K562 (cell line): ENCODE results near the gene HK1. TPM values are rescaled to one million over a fixed set of nuclear protein-coding genes. Genes with fewer than 3 reads are reported as not detected.

Experiments
- CEBPB ChIP-seq: fragments of 450-650 bp; IDR thresholded peaks from 2 replicates; pipeline ENCODE4 v1.6.1; 2016; ENCODE audit warnings: missing genetic modification characterization, missing compliant biosample characterization
- FIP1L1 ChIP-seq: fragments of 200-400 bp; formaldehyde crosslinking; IDR thresholded peaks from 2 replicates; pipeline ENCODE4 v1.6.1; 2018; ENCODE audit warnings: mild to moderate bottlenecking, low read depth, low read length; ENCODE audit not compliant: poor library complexity, severe bottlenecking
- LCOR ChIP-seq: sonication (generic); formaldehyde crosslinking; IDR thresholded peaks from 2 replicates; pipeline ENCODE4 v1.8.0; 2022; ENCODE audit warnings: mild to moderate bottlenecking, missing genetic modification reagents
- LEF1 ChIP-seq: fragments of 450-650 bp; IDR thresholded peaks from 2 replicates; pipeline ENCODE4 v1.6.1; 2016; ENCODE audit warnings: mild to moderate bottlenecking
- TSC22D4 ChIP-seq: fragments of 450-650 bp; IDR thresholded peaks from 2 replicates; pipeline ENCODE4 v1.6.1; 2016; ENCODE audit warnings: missing genetic modification characterization, missing biosample characterization, control low read depth
- polyA plus RNA-seq, 8 experiments: library from polyadenylated mRNA; depleted of rRNA in 4 of 8; stranded (reverse) in 5 of 8; unstranded in 3 of 8; fragments of >200 nt; fragmentation: Nextera tagmentation in 2 of 8; fragmentation: Illumina TruSeq in 1 of 8; extraction: Ambion mirVana in 2 of 8; extraction: Trizol in 1 of 8; gene quantifications; 2 replicates each; pipeline versions ENCODE4 v1.2.1 to v1.2.3, GENCODE V29; 2011 to 2014; ENCODE audit warnings: inconsistent platforms in 1 of 8, missing spikeins in 1 of 8
- total RNA-seq, 7 experiments: library from RNA; depleted of rRNA in 6 of 7; stranded (reverse); fragments of >200 nt in 6 of 7; fragmentation: Illumina TruSeq in 2 of 7; extraction: Trizol in 2 of 7; gene quantifications; 2 replicates each; pipeline versions ENCODE4 v1.2.1 to v1.2.3, GENCODE V29; 2011 to 2021; ENCODE audit warnings: low replicate concordance in 1 of 7
- TF ChIP-seq, protein P1 (sequence below), 2 experiments: fragments of 450-650 bp in 1 of 2; IDR thresholded peaks; 2 replicates each; pipeline ENCODE4 v1.6.1; 2011 to 2017; ENCODE audit warnings: low read depth in 2 of 2, antibody characterized with exemption in 1 of 2, borderline replicate concordance in 1 of 2, low read length in 1 of 2, mild to moderate bottlenecking in 1 of 2, mixed read lengths in 1 of 2; ENCODE audit not compliant: control insufficient read depth in 1 of 2
- TF ChIP-seq, protein P2 (sequence below): fragments of 450-650 bp; IDR thresholded peaks from 2 replicates; pipeline ENCODE4 v1.7.1; 2018; ENCODE audit warnings: mild to moderate bottlenecking, low read depth; ENCODE audit not compliant: partially characterized antibody
- TF ChIP-seq, protein P3 (sequence below): sonication (generic); formaldehyde crosslinking; IDR thresholded peaks from 2 replicates; pipeline ENCODE4 v1.8.0; 2023; ENCODE audit warnings: mild to moderate bottlenecking, missing genetic modification reagents
- TF ChIP-seq, protein P4 (sequence below): fragments of 250-450 bp; sonication (Bioruptor Pico); IDR thresholded peaks from 2 replicates; pipeline ENCODE4 v1.4.0; 2020
- TF ChIP-seq, protein P5 (sequence below): fragments of 250-450 bp; sonication (Bioruptor Pico); IDR thresholded peaks from 2 replicates; pipeline ENCODE4 v1.5.0; 2020; ENCODE audit warnings: mild to moderate bottlenecking

Gene HK1
- total and polyA plus RNA-seq, 9 of the 15 experiments (the other 6 are each of a cell fraction or from before 2014, with no cell fraction given), result 29.2 to 444 (median 193) TPM

DNA sequence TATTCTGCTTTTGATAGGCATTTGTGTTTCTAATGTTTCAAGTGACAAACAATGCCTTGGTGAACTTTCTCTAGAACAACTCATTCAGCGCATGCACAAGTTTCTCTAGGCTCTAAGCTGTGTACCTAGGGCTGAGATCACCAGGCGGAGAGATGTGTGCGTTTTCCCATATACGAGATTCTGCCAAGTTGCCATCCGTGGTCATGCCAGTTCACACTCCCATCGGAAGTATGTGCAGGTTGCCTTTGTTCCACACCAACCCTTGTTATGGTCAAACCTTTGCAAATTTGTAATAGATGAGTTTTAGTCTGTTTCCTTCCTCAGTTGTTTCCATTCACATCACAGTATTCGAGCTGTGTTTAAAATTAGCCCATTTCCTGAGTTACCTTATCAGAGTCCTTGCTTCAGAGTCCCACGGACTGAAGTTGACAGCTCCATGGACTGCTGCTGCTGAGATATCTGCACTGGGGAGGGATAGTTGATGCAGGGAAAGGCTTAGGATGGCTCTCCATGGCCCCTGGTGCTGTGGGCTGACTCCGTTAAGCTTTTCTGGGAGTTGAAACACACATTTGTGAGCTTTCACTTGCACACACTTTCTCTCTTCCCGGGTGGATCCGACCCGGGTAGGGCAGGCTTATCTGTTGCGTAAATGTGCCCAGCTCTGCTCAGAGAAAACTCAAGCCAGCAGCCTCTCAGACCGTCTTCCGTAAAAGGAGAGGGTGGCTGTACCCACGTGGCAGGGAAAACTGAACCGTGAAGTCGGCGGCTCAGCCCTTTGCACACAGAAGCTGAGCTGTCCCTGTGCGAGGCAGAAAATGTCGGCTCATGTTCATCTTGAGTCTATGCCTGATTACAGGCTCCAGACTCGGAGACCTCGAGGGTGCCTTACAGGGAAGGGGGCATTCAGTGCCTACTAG is 49.4 kb downstream of the HK1 start (continued):
- TF ChIP-seq, protein P1, sequence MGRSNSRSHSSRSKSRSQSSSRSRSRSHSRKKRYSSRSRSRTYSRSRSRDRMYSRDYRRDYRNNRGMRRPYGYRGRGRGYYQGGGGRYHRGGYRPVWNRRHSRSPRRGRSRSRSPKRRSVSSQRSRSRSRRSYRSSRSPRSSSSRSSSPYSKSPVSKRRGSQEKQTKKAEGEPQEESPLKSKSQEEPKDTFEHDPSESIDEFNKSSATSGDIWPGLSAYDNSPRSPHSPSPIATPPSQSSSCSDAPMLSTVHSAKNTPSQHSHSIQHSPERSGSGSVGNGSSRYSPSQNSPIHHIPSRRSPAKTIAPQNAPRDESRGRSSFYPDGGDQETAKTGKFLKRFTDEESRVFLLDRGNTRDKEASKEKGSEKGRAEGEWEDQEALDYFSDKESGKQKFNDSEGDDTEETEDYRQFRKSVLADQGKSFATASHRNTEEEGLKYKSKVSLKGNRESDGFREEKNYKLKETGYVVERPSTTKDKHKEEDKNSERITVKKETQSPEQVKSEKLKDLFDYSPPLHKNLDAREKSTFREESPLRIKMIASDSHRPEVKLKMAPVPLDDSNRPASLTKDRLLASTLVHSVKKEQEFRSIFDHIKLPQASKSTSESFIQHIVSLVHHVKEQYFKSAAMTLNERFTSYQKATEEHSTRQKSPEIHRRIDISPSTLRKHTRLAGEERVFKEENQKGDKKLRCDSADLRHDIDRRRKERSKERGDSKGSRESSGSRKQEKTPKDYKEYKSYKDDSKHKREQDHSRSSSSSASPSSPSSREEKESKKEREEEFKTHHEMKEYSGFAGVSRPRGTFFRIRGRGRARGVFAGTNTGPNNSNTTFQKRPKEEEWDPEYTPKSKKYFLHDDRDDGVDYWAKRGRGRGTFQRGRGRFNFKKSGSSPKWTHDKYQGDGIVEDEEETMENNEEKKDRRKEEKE (IDR thresholded peaks at IDR 0.05; ENCODE audit: borderline replicate concordance in 1 of 2, control insufficient read depth in 1 of 2, low read depth in 2 of 2, low read length in 1 of 2), result no peak
- TF ChIP-seq, protein P2, sequence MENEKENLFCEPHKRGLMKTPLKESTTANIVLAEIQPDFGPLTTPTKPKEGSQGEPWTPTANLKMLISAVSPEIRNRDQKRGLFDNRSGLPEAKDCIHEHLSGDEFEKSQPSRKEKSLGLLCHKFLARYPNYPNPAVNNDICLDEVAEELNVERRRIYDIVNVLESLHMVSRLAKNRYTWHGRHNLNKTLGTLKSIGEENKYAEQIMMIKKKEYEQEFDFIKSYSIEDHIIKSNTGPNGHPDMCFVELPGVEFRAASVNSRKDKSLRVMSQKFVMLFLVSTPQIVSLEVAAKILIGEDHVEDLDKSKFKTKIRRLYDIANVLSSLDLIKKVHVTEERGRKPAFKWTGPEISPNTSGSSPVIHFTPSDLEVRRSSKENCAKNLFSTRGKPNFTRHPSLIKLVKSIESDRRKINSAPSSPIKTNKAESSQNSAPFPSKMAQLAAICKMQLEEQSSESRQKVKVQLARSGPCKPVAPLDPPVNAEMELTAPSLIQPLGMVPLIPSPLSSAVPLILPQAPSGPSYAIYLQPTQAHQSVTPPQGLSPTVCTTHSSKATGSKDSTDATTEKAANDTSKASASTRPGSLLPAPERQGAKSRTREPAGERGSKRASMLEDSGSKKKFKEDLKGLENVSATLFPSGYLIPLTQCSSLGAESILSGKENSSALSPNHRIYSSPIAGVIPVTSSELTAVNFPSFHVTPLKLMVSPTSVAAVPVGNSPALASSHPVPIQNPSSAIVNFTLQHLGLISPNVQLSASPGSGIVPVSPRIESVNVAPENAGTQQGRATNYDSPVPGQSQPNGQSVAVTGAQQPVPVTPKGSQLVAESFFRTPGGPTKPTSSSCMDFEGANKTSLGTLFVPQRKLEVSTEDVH, result no peak
- peak; percentile 73 for TF ChIP-seq CEBPB (tag)
- TF ChIP-seq LCOR, result no peak
- TF ChIP-seq, protein P3, sequence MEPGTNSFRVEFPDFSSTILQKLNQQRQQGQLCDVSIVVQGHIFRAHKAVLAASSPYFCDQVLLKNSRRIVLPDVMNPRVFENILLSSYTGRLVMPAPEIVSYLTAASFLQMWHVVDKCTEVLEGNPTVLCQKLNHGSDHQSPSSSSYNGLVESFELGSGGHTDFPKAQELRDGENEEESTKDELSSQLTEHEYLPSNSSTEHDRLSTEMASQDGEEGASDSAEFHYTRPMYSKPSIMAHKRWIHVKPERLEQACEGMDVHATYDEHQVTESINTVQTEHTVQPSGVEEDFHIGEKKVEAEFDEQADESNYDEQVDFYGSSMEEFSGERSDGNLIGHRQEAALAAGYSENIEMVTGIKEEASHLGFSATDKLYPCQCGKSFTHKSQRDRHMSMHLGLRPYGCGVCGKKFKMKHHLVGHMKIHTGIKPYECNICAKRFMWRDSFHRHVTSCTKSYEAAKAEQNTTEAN (CRISPR knock-in tag), result no peak
- no peak for TF ChIP-seq LEF1
- TF ChIP-seq FIP1L1, result no peak
- TF ChIP-seq, protein P4, sequence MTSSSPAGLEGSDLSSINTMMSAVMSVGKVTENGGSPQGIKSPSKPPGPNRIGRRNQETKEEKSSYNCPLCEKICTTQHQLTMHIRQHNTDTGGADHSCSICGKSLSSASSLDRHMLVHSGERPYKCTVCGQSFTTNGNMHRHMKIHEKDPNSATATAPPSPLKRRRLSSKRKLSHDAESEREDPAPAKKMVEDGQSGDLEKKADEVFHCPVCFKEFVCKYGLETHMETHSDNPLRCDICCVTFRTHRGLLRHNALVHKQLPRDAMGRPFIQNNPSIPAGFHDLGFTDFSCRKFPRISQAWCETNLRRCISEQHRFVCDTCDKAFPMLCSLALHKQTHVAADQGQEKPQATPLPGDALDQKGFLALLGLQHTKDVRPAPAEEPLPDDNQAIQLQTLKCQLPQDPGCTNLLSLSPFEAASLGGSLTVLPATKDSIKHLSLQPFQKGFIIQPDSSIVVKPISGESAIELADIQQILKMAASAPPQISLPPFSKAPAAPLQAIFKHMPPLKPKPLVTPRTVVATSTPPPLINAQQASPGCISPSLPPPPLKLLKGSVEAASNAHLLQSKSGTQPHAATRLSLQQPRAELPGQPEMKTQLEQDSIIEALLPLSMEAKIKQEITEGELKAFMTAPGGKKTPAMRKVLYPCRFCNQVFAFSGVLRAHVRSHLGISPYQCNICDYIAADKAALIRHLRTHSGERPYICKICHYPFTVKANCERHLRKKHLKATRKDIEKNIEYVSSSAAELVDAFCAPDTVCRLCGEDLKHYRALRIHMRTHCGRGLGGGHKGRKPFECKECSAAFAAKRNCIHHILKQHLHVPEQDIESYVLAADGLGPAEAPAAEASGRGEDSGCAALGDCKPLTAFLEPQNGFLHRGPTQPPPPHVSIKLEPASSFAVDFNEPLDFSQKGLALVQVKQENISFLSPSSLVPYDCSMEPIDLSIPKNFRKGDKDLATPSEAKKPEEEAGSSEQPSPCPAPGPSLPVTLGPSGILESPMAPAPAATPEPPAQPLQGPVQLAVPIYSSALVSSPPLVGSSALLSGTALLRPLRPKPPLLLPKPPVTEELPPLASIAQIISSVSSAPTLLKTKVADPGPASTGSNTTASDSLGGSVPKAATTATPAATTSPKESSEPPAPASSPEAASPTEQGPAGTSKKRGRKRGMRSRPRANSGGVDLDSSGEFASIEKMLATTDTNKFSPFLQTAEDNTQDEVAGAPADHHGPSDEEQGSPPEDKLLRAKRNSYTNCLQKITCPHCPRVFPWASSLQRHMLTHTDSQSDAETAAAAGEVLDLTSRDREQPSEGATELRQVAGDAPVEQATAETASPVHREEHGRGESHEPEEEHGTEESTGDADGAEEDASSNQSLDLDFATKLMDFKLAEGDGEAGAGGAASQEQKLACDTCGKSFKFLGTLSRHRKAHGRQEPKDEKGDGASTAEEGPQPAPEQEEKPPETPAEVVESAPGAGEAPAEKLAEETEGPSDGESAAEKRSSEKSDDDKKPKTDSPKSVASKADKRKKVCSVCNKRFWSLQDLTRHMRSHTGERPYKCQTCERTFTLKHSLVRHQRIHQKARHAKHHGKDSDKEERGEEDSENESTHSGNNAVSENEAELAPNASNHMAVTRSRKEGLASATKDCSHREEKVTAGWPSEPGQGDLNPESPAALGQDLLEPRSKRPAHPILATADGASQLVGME (CRISPR knock-in tag), result 0 out of 2 replicates have a peak, but pooled peaks have one; percentile 44
- no peak for TF ChIP-seq TSC22D4
- TF ChIP-seq, protein P5, sequence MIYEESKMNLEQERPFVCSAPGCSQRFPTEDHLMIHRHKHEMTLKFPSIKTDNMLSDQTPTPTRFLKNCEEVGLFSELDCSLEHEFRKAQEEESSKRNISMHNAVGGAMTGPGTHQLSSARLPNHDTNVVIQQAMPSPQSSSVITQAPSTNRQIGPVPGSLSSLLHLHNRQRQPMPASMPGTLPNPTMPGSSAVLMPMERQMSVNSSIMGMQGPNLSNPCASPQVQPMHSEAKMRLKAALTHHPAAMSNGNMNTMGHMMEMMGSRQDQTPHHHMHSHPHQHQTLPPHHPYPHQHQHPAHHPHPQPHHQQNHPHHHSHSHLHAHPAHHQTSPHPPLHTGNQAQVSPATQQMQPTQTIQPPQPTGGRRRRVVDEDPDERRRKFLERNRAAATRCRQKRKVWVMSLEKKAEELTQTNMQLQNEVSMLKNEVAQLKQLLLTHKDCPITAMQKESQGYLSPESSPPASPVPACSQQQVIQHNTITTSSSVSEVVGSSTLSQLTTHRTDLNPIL (CRISPR knock-in tag), result no peak
